ENCODE data around the gene LGMN. TPM values are rescaled to one million over a fixed set of nuclear protein-coding genes. Genes with fewer than 3 reads are reported as not detected.
A peak's percentile ranks its signal among the peaks of the same experiment; 100 is the strongest.

The LGMN gene
- total and polyA plus RNA-seq, 2 of the 8 experiments (the other 6 are each of a cell fraction or from before 2014, with no cell fraction given) = 57.4 to 83.4 TPM

DNA sequence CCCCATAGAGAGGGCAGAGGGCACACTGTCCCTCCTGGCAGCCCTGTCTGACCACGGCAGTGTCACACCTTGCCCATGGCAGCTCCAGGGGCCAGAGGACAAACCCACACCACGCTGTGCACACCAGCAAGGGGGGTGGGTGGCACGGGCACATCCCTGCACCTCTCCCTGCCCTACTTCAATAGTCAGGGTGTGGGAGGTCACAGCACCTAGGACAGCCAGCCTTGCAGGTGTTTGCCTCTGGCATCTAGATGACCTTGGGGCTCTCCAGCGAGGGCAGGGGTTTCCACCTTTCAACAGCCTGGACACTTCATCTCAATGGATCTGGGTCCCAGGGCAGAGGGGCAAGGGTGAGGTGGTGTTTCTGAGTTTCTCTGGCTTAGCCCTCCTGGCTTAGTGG, 69.2 kb downstream of the LGMN start:
- Histone ChIP-seq H3K14ac (ENCODE audit: insufficient read length) (no peak overlapping the region), H2BK5ac (ENCODE audit: low read depth, low read length) (no peak overlapping the region), H3K23ac (ENCODE audit: insufficient read length) (no peak overlapping the region), H3K9me3 (ENCODE audit: insufficient read depth in 2 of 2, low read depth in 1 of 2, low read length in 1 of 2) (no peaks in the 10 kb centered on the region), H2BK20ac (ENCODE audit: low read length) (no peak overlapping the region), H3K18ac (ENCODE audit: extremely low read depth, low read length) (no peak overlapping the region), H4K20me1 (replicated peaks in 1 of 2; ENCODE audit: control insufficient read depth in 1 of 2, insufficient read depth in 2 of 2, low read length in 2 of 2) (peaks cover 0 to 4% of the 10 kb centered on the region in 2 experiments), H4K8ac (ENCODE audit: extremely low read depth, insufficient read depth, low read length) (peak overlapping the region; percentile 71), H3K79me2 (ENCODE audit: control insufficient read depth in 1 of 2, insufficient read depth in 2 of 2, low read length in 2 of 2) (no peaks in the 10 kb centered on the region), H4K5ac (ENCODE audit: insufficient read length, low read depth, low read length) (no peak overlapping the region), H3K27me3 (replicated peaks in 1 of 4; ENCODE audit: control insufficient read depth in 3 of 4, extremely low read depth in 1 of 4, insufficient read depth in 3 of 4, low read length in 3 of 4) (no peaks in the 10 kb centered on the region), H3K23me2 (ENCODE audit: low read depth, low read length) (peaks cover 11% of the 10 kb centered on the region; the same call in 1 of the 2 replicates), H3K36me3 (ENCODE audit: control insufficient read depth in 2 of 4, insufficient read depth in 4 of 4, low read length in 3 of 4) (no peaks in the 10 kb centered on the region), H3K56ac (replicated peaks; ENCODE audit: insufficient read length, low read depth, low read length) (no peak overlapping the region), H3K27ac (ENCODE audit: low read depth, low read length) (no peak overlapping the region), H3K4me1 (replicated peaks in 1 of 4; ENCODE audit: control insufficient read depth in 3 of 4, insufficient read depth in 4 of 4, low read length in 3 of 4) (no peaks in the 10 kb centered on the region; a peak in 1 of 7 replicates), H3K4ac (replicated peaks; ENCODE audit: insufficient read length, low read depth, low read length) (no peak overlapping the region), H2AK5ac (ENCODE audit: low read depth, low read length) (no peak overlapping the region), H3K9ac (replicated peaks in 1 of 4; ENCODE audit: extremely low read depth in 1 of 4, low read depth in 3 of 4, low read length in 3 of 4) (no peak overlapping the region), H3K4me2 (ENCODE audit: insufficient read depth in 1 of 2, low read depth in 2 of 2, low read length in 2 of 2) (no peak overlapping the region), H3K79me1 (ENCODE audit: low read depth, low read length) (no peaks in the 10 kb centered on the region), H2BK120ac (replicated peaks; ENCODE audit: low read depth, low read length) (no peak overlapping the region), H2BK12ac (ENCODE audit: low read depth, low read length) (no peak overlapping the region), H2BK15ac (ENCODE audit: low read length) (no peak overlapping the region), H2AFZ (ENCODE audit: low read length) (no peak overlapping the region), H4K91ac (replicated peaks; ENCODE audit: insufficient read length, low read length) (no peak overlapping the region), H3K4me3 (ENCODE audit: extremely low read depth in 1 of 4, insufficient read depth in 2 of 4, low read depth in 3 of 4, low read length in 4 of 4) (no peak overlapping the region)
- no peak for FAIRE-seq
- DNase-seq (ENCODE audit: low read depth in 1 of 2, low spot score in 2 of 2) = no peak
- TF ChIP-seq RAD21 (IDR thresholded peaks at IDR 0.05 in 1 of 2, conservative IDR thresholded peaks at IDR 0.05 in 1 of 2; ENCODE audit: low read depth in 2 of 2, low read length in 2 of 2) (no peak), JUN (IDR thresholded peaks at IDR 0.05; ENCODE audit: low read depth, low read length) (no peak), EP300 (IDR thresholded peaks at IDR 0.05; ENCODE audit: borderline replicate concordance in 1 of 2, low read depth in 2 of 2, low read length in 2 of 2) (no peak), POLR2AphosphoS5 (IDR thresholded peaks at IDR 0.05; ENCODE audit: low read depth, low read length) (no peak), BRCA1 (IDR thresholded peaks at IDR 0.05; ENCODE audit: low read depth, low read length) (no peak), SIRT6 (IDR thresholded peaks at IDR 0.05; ENCODE audit: low read length) (no peak), CHD2 (IDR thresholded peaks at IDR 0.05; ENCODE audit: low read length) (no peak), TBP (IDR thresholded peaks at IDR 0.05; ENCODE audit: low read depth, low read length) (no peak)
- TF ChIP-seq, protein P1, sequence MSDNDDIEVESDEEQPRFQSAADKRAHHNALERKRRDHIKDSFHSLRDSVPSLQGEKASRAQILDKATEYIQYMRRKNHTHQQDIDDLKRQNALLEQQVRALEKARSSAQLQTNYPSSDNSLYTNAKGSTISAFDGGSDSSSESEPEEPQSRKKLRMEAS (IDR thresholded peaks at IDR 0.05) = no peak
- CTCF ChIA-PET (ENCODE audit: partially characterized antibody) = interaction anchor here (1.2 to 5.7 kb wide), 2 partner anchors 82 to 92 kb away, joined by 5 to 39 read pairs; no protein-coding TSS in a partner anchor
- 86% methylated on average over 4 of the region's 4 CpGs; no CpG with 5 or more reads in 1 of the 2 experiments for WGBS, 2 experiments (ENCODE audit: extremely low coverage in 1 of 2, insufficient coverage in 1 of 2, insufficient read length in 1 of 2, insufficient replicate concordance in 2 of 2, low coverage in 1 of 2, low lambda C conversion rate in 2 of 2, missing lambda C conversion rate in 1 of 2)
- POLR2A ChIA-PET (ENCODE audit: partially characterized antibody) = no interaction called here

Data from H1 (cell line).